Neural crest cell (in vitro differentiated cells): ENCODE results near the gene FNDC3B. TPM values are rescaled to one million over a fixed set of nuclear protein-coding genes. Genes with fewer than 3 reads are reported as not detected.

Source experiments
- DNase-seq: peaks from one replicate; pipeline ENCODE4 v3.0.0; 2021; ENCODE audit warnings: low read depth, mixed read lengths, low spot score
- H3K27ac Mint-ChIP-seq: one replicate; pipeline ENCODE4 v1.8.0; 2021; ENCODE audit warnings: mild to moderate bottlenecking, mixed read lengths; ENCODE audit not compliant: unreplicated experiment
- H3K27me3 Mint-ChIP-seq: 2 replicates; pipeline ENCODE4 v1.8.0; 2021; ENCODE audit warnings: low read depth, mild to moderate bottlenecking, mixed read lengths
- H3K36me3 Mint-ChIP-seq: 2 replicates; pipeline ENCODE4 v1.8.0; 2021; ENCODE audit warnings: low read depth, mild to moderate bottlenecking, mixed read lengths
- H3K4me1 Mint-ChIP-seq: 2 replicates; pipeline ENCODE4 v1.8.0; 2021; ENCODE audit warnings: mixed read lengths
- H3K4me3 Mint-ChIP-seq: one replicate; pipeline ENCODE4 v1.8.0; 2021; ENCODE audit warnings: mild to moderate bottlenecking, mixed read lengths
- H3K9me3 Mint-ChIP-seq: 2 replicates; pipeline ENCODE4 v1.8.0; 2021; ENCODE audit warnings: mixed read lengths
- CTCF ChIP-seq: fragments of 200-600 bp; sonication (generic); conservative IDR thresholded peaks from 2 replicates; pipeline ENCODE4 v1.5.0; 2021; ENCODE audit warnings: antibody characterized with exemption, mild to moderate bottlenecking
- total RNA-seq: library from RNA; stranded (reverse); gene quantifications from 2 replicates; pipeline ENCODE4 v1.2.1, GENCODE V29; 2021

Gene FNDC3B
- total RNA-seq, 1 donor from 2014 or later: 41.5 TPM

- DNase-seq: no peak
- TF ChIP-seq CTCF: no peak
- H3K4me1 Mint-ChIP-seq: peaks cover 21% of the 10 kb centered on the region
- H3K9me3 Mint-ChIP-seq: peaks cover 8% of the 10 kb centered on the region
- no peak overlapping the region for H3K4me3 Mint-ChIP-seq
- H3K27ac Mint-ChIP-seq: peak overlapping the region; percentile 4
- peaks cover 17% of the 10 kb centered on the region for H3K36me3 Mint-ChIP-seq
- H3K27me3 Mint-ChIP-seq: no peaks in the 10 kb centered on the region
Observed at GRCh38 chr3:172390792-172391191, 351.4 kb downstream of the FNDC3B start.

GRCh38 chr3:172391592-172392302 lies 352.4 kb downstream of the FNDC3B start:
- no peak for DNase-seq
- TF ChIP-seq CTCF: no peak
- Mint-ChIP-seq H3K4me1 (peaks cover 21% of the 10 kb centered on the region), H3K4me3 (no peak overlapping the region), H3K36me3 (peaks cover 17% of the 10 kb centered on the region), H3K9me3 (peaks cover 8% of the 10 kb centered on the region), H3K27me3 (no peaks in the 10 kb centered on the region), H3K27ac (no peak overlapping the region)

- H3K27me3 Mint-ChIP-seq: no peaks in the 10 kb centered on the region
- DNase-seq: no peak
- no peak overlapping the region for H3K4me3 Mint-ChIP-seq
- no peak overlapping the region for H3K27ac Mint-ChIP-seq
- peaks cover 19% of the 10 kb centered on the region for H3K36me3 Mint-ChIP-seq
- peaks cover 21% of the 10 kb centered on the region for H3K4me1 Mint-ChIP-seq
- peaks cover 8% of the 10 kb centered on the region for H3K9me3 Mint-ChIP-seq
- no peak for TF ChIP-seq CTCF
Observed at GRCh38 chr3:172394692-172395091, 355.3 kb downstream of the FNDC3B start.

GRCh38 chr3:172396400-172396799 lies 357.0 kb downstream of the FNDC3B start:
- H3K36me3 Mint-ChIP-seq: peaks cover 23% of the 10 kb centered on the region
- peaks cover 12% of the 10 kb centered on the region for H3K4me1 Mint-ChIP-seq
- DNase-seq: no peak
- no peak for TF ChIP-seq CTCF
- H3K4me3 Mint-ChIP-seq: no peak overlapping the region
- peaks cover 10% of the 10 kb centered on the region for H3K9me3 Mint-ChIP-seq
- H3K27ac Mint-ChIP-seq: no peak overlapping the region
- no peaks in the 10 kb centered on the region for H3K27me3 Mint-ChIP-seq

- no peak for DNase-seq
- no peaks in the 10 kb centered on the region for H3K27me3 Mint-ChIP-seq
- H3K4me3 Mint-ChIP-seq: no peak overlapping the region
- H3K27ac Mint-ChIP-seq: no peak overlapping the region
- peaks cover 28% of the 10 kb centered on the region for H3K36me3 Mint-ChIP-seq
- no peak for TF ChIP-seq CTCF
- H3K9me3 Mint-ChIP-seq: peaks cover 9% of the 10 kb centered on the region
- H3K4me1 Mint-ChIP-seq: no peaks in the 10 kb centered on the region
Observed at GRCh38 chr3:172397716-172398405, 358.5 kb downstream of the FNDC3B start.
